ENCODE results near the gene ZNF670.

ZNF670 gene

DNA sequence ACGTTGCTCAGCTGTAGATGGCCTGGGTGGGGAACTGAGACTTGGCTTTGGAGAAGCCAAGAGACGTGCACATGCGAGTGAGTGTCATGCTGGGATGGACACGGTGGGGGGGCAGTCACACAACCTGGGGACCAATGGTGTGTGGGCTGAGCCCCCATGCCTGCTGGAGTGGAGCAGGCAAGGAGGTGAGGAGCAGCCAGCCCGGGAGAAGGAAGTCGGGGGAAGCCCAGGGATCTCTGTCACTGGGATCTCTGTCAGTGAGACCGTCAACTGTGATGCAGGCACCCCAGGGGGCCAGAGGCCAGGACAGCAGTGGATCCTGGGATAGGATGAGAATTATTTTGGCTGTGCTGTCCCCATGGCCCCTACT, 36.5 kb upstream of the ZNF670 start:
- no peak overlapping the region for H3K4me3 ChIP-seq (ENCODE audit: low read depth, low read length)
- TF ChIP-seq, protein P1, sequence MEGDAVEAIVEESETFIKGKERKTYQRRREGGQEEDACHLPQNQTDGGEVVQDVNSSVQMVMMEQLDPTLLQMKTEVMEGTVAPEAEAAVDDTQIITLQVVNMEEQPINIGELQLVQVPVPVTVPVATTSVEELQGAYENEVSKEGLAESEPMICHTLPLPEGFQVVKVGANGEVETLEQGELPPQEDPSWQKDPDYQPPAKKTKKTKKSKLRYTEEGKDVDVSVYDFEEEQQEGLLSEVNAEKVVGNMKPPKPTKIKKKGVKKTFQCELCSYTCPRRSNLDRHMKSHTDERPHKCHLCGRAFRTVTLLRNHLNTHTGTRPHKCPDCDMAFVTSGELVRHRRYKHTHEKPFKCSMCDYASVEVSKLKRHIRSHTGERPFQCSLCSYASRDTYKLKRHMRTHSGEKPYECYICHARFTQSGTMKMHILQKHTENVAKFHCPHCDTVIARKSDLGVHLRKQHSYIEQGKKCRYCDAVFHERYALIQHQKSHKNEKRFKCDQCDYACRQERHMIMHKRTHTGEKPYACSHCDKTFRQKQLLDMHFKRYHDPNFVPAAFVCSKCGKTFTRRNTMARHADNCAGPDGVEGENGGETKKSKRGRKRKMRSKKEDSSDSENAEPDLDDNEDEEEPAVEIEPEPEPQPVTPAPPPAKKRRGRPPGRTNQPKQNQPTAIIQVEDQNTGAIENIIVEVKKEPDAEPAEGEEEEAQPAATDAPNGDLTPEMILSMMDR (IDR thresholded peaks at IDR 0.05; ENCODE audit: low read depth, low read length) = no peak

DNA sequence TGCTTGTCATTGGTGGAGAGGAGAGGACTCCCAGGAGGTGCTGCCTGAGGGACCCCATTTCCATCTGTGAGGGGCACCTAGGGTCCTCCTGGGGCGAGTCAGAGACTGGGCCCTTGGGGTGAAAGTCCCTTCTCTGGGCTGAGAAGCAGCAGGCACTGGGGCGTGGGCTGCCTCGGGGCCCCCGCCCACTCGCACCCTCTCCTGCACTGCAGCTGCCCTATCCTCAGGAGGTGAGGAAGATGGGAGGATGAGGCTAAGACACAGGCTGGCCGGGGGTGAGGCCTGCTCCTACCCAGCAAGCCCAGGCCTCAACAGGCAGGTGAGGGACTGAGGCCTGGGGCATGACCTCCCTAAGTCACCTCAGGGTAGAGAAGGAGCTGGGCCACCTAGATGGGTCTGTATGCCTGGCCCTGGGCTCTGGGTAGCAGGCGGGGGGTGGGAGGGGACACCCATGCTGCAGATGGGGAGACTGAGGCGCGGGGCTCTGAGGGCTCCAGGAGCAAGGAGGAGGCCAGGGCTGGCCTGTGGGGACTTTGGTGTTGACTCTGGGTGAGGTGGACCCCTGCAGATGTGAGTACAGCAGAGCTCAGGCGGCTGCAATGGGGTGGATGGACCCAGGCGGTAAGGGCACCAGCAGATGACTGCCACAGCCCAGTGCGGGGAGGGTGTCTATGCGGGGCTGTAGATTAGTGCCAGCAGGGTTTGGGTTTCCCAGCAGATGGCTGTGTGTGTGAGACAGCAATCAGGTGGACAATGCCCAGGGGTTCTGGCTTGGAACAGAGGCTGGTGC, 35.9 kb upstream of the ZNF670 start:
- TF ChIP-seq, protein P1 (IDR thresholded peaks at IDR 0.05; ENCODE audit: low read depth, low read length) = no peak
- H3K4me3 ChIP-seq (ENCODE audit: low read depth, low read length) = no peak overlapping the region

DNA sequence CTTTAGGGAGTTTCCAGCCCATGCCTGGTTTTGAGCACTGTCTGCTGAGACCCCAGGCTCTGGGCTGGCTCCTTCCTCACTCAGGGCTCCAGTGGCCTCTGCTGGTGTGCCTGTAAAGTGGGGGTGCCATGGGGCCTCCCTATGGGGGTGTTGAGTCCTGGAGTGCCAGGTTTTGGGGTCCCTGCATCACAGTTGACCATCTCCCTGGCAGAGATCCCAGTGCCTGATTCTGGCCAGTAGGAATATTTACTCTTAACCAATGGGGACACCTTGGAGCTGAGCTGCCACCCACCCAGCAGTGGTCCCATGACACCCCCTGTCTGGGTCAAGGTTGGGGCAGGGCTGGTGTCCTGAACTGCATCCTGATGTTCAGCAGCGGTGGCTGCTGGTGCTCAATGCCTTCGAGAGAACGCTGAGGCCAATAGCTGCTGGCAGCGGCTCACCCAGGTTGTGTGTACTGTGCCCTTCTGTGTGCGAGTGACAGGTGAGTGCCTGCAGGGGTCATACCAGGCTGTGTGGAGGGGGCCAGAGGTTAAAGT, 35.2 kb upstream of the ZNF670 start:
- TF ChIP-seq, protein P1 (IDR thresholded peaks at IDR 0.05; ENCODE audit: low read depth, low read length) = no peak
- no peak overlapping the region for H3K4me3 ChIP-seq (ENCODE audit: low read depth, low read length)

DNA sequence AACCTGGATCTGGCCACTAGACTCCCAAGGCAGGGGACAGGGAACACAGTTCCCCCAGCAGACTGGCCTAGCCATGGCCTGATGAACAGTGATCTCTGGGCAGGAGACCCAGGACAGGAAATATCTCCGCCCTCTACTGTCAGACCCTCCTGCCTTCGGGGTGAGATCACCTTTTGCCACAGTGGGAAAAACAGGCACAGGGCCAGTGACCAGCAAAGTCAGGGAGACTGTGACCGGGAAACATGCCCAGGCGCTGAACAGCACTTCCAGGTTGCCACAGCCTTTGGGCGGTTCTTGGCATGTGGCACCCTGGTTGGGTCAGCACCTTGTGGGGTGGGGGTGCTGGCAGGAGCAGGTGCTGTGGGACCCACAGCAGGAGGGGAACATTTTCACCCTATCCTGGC, 34.5 kb upstream of the ZNF670 start:
- TF ChIP-seq, protein P1 (IDR thresholded peaks at IDR 0.05; ENCODE audit: low read depth, low read length) = no peak
- no peak overlapping the region for H3K4me3 ChIP-seq (ENCODE audit: low read depth, low read length)

DNA sequence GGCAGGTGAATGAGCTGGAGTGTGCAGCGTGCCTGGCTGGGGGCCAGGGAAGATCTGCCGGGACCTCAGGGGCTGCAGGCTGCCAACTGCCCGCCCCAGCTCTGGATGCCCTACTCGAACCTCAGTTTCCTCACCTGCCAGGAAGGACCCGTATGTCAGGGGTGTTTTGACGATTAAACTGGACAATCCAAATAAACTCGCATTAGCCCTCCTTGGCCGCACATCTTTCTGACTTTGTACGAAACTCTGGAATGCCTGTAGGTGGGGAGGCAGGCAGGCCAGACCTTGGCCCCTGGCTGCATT, 33.8 kb upstream of the ZNF670 start:
- H3K4me3 ChIP-seq (ENCODE audit: low read depth, low read length) = no peak overlapping the region
- TF ChIP-seq, protein P1 (IDR thresholded peaks at IDR 0.05; ENCODE audit: low read depth, low read length) = no peak

DNA sequence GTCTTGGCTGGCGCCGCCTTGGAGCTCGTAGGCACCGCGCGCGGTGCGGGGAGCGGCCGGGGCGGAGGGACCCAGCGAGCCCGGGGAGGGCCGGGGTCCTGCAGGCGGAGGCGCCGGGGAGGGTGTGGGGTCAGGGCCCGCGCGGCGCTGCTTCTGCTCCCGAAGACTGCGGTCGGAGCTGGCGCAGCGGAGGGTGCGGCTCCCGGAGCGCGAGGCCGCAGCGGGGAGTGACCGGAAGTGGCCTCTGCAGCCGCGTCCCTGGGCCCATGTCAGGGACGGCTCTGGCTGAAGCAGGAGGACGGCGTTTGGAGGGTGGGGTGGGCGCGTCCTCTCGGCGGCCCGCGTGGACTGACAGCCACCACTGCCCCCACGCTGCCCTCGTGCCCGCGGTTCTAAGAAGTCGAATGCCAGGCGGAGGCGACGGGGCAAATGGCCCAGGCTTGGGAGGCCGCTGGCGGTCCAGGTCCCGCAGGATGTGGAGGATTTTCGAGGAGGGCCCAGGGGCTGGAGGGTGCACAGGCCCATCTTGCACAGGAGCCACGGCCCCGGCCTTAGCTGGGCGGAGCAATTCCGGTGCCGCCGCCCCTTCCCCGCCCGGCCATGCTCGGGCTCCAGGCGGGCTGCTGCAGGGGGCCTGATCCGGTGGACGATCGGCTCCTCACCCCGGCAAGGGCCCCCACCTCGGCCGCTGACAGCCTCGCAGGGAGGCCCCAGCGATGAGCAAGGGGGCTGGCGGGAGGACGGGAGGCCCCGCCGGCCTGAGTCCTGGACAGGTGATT, 33.3 kb upstream of the ZNF670 start:
- TF ChIP-seq, protein P1 (IDR thresholded peaks at IDR 0.05; ENCODE audit: low read depth, low read length) = no peak
- peak overlapping the region; percentile 65 for H3K4me3 ChIP-seq (ENCODE audit: low read depth, low read length)

DNA sequence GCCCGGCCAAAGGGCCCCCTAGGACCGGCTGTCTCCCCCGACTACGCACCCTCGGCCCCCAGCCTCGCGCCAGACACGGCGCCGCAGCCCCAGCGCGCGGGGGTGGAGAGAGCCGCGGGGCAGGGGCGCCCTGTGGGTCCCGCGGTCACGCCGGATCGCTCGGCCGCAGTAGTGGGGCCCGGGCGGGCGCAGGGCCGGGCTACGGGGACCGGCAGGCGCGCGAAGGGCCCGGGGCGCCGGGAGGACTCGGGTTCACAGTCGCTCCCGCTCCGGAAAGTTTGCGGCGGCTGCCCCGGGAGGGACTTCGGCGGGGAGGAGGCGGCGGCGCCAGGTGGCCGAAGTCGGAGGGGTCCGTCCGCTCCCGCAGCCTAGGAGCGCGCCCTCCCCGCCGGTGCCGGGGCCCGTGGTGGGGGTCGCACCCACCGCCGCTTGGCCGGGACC, 32.7 kb upstream of the ZNF670 start:
- peak overlapping the region; percentile 65 for H3K4me3 ChIP-seq (ENCODE audit: low read depth, low read length)
- TF ChIP-seq, protein P1 (IDR thresholded peaks at IDR 0.05; ENCODE audit: low read depth, low read length) = no peak

Data from WI38 (cell line).